HL-60 (cell line): ENCODE measurements around the gene NADSYN1.

ENCODE experiments used
- DNase-seq, 2 experiments: peaks; one replicate each; pipeline ENCODE4 v3.0.0-alpha.2; 2010 to 2020; ENCODE audit warnings: low read depth in 1 of 2, low spot score in 1 of 2
- H3K27ac ChIP-seq: fragments of 250-450 bp; sonication (Bioruptor Pico); replicated peaks from 2 replicates; pipeline ENCODE4 v1.5.1; 2020; ENCODE audit warnings: mild to moderate bottlenecking, moderate library complexity
- H3K27me3 ChIP-seq: fragments of 250-450 bp; sonication (Bioruptor Pico); 2 replicates; pipeline ENCODE4 v1.5.1; 2021; ENCODE audit warnings: mild to moderate bottlenecking, moderate library complexity; ENCODE audit not compliant: insufficient read depth, poor library complexity, severe bottlenecking
- H3K4me3 ChIP-seq: replicated peaks from 2 replicates; pipeline ENCODE4 v1.5.1; 2011; ENCODE audit warnings: mild to moderate bottlenecking, control low read depth, low read length; ENCODE audit not compliant: insufficient read depth
- GABPA ChIP-seq: IDR thresholded peaks from 2 replicates; pipeline ENCODE4 v1.6.1; 2012; ENCODE audit warnings: low read depth
- POLR2AphosphoS5 ChIP-seq: IDR thresholded peaks from 2 replicates; pipeline ENCODE4 v1.6.1; 2012; ENCODE audit warnings: low read depth
- SPI1 ChIP-seq: IDR thresholded peaks from 2 replicates; pipeline ENCODE4 v1.6.1; 2012; ENCODE audit warnings: low read depth, mild to moderate bottlenecking, borderline replicate concordance
- TF ChIP-seq, protein P1 (sequence below): IDR thresholded peaks from 2 replicates; pipeline ENCODE4 v1.6.1; 2012; ENCODE audit warnings: low read depth; ENCODE audit not compliant: insufficient replicate concordance
- TF ChIP-seq, protein P2 (sequence below): IDR thresholded peaks from one replicate; pipeline ENCODE4 v1.5.1; 2011; ENCODE audit warnings: low read length, control low read depth, inconsistent platforms; ENCODE audit not compliant: insufficient read depth

The NADSYN1 gene

DNA sequence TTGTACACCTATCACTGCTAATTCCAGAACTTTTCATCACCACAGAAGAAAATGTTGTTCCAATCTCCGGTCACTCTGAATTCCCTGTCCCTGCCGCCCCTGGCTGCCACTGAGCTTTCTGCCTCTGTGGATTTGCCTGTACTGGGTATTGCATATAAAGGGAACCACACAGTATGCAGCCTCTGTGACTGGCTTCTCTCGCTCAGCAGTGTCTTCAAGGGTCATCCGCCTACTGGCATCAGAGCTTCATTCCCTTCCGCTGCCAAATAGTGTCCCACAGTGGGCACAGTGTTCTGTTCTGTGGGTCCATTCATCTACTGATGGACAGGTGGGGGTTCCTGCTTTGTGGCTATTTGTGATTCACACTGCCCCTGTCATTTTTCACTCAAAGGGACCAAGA, 10.1 kb upstream of the NADSYN1 start:
- TF ChIP-seq SPI1 (no peak), POLR2AphosphoS5 (no peak), GABPA (no peak)
- TF ChIP-seq, protein P1, sequence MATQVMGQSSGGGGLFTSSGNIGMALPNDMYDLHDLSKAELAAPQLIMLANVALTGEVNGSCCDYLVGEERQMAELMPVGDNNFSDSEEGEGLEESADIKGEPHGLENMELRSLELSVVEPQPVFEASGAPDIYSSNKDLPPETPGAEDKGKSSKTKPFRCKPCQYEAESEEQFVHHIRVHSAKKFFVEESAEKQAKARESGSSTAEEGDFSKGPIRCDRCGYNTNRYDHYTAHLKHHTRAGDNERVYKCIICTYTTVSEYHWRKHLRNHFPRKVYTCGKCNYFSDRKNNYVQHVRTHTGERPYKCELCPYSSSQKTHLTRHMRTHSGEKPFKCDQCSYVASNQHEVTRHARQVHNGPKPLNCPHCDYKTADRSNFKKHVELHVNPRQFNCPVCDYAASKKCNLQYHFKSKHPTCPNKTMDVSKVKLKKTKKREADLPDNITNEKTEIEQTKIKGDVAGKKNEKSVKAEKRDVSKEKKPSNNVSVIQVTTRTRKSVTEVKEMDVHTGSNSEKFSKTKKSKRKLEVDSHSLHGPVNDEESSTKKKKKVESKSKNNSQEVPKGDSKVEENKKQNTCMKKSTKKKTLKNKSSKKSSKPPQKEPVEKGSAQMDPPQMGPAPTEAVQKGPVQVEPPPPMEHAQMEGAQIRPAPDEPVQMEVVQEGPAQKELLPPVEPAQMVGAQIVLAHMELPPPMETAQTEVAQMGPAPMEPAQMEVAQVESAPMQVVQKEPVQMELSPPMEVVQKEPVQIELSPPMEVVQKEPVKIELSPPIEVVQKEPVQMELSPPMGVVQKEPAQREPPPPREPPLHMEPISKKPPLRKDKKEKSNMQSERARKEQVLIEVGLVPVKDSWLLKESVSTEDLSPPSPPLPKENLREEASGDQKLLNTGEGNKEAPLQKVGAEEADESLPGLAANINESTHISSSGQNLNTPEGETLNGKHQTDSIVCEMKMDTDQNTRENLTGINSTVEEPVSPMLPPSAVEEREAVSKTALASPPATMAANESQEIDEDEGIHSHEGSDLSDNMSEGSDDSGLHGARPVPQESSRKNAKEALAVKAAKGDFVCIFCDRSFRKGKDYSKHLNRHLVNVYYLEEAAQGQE, result no peak
- TF ChIP-seq, protein P2, sequence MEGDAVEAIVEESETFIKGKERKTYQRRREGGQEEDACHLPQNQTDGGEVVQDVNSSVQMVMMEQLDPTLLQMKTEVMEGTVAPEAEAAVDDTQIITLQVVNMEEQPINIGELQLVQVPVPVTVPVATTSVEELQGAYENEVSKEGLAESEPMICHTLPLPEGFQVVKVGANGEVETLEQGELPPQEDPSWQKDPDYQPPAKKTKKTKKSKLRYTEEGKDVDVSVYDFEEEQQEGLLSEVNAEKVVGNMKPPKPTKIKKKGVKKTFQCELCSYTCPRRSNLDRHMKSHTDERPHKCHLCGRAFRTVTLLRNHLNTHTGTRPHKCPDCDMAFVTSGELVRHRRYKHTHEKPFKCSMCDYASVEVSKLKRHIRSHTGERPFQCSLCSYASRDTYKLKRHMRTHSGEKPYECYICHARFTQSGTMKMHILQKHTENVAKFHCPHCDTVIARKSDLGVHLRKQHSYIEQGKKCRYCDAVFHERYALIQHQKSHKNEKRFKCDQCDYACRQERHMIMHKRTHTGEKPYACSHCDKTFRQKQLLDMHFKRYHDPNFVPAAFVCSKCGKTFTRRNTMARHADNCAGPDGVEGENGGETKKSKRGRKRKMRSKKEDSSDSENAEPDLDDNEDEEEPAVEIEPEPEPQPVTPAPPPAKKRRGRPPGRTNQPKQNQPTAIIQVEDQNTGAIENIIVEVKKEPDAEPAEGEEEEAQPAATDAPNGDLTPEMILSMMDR, result no peak
- Histone ChIP-seq H3K4me3 (no peak overlapping the region), H3K27ac (no peak overlapping the region), H3K27me3 (no peaks in the 10 kb centered on the region)
- DNase-seq, result no peak

DNA sequence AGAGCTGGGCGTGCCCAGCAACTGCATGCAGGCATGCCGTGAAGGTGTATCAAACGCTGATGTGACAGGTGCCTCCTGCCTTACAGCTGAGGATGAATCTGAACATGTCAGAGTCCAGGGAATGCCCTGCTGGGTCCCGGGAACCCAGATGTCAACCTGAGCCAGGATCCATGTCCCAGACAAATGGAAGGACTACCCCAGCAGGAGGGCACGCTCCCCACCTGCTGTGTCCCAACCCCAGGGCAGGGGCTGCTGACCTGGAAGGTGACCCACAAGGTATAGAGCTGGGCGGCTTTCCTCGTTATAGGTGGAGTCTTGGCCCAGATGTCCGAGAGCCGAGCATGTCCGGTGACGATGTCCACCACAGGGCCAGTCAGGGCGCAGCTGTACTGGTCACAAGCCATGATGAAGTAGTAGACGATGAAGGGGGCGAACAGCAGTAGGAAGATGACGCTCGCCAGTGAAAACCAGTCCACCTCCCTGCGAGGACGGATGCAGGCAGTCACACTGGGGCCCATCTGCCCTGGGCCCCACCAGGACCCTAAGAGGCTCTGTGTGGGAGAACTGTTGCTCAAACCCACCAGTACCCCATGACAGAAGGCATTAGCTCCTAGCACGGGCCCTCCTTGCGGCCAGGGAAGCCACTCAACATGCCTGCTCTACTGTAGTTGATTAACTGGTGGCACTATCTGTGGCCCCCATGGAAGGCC, 9.1 kb upstream of the NADSYN1 start:
- H3K4me3 ChIP-seq, result no peak overlapping the region
- H3K27me3 ChIP-seq, result no peaks in the 10 kb centered on the region

DNA sequence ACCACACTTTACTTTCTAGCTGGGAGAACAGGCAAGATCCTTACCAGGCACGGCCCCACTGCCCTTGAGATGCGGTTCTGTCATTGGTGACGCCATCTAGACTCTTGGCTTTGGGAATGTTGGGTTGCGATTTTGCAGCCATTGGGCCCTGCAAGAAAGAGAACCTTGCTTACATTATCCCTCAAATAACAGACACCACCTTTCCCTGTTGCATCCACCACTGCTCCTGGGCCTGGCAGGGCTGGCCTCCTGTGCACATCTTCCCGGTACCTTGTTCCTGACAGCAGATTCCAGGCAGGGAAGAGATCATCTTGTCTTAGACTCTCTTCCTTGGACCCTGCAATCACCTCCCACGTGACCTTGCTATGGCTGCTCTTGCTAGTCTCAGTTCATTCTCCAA, 8.2 kb upstream of the NADSYN1 start:
- no peak for DNase-seq
- TF ChIP-seq SPI1 (no peak), POLR2AphosphoS5 (no peak), GABPA (no peak)
- TF ChIP-seq, protein P1, result no peak
- TF ChIP-seq, protein P2, result no peak

More for the DNA sequence above, 9.1 kb upstream of the NADSYN1 start:
- DNase-seq, result no peak
- TF ChIP-seq, protein P1, result no peak
- TF ChIP-seq SPI1, result no peak
- TF ChIP-seq, protein P2, result no peak
- TF ChIP-seq GABPA, result no peak
- no peak for TF ChIP-seq POLR2AphosphoS5
- H3K27ac ChIP-seq, result no peak overlapping the region

More for the DNA sequence above, 8.2 kb upstream of the NADSYN1 start:
- H3K27me3 ChIP-seq, result no peaks in the 10 kb centered on the region
- H3K4me3 ChIP-seq, result no peak overlapping the region
- no peak overlapping the region for H3K27ac ChIP-seq
